ENCODE measurements around the gene PCNX2.

DNA sequence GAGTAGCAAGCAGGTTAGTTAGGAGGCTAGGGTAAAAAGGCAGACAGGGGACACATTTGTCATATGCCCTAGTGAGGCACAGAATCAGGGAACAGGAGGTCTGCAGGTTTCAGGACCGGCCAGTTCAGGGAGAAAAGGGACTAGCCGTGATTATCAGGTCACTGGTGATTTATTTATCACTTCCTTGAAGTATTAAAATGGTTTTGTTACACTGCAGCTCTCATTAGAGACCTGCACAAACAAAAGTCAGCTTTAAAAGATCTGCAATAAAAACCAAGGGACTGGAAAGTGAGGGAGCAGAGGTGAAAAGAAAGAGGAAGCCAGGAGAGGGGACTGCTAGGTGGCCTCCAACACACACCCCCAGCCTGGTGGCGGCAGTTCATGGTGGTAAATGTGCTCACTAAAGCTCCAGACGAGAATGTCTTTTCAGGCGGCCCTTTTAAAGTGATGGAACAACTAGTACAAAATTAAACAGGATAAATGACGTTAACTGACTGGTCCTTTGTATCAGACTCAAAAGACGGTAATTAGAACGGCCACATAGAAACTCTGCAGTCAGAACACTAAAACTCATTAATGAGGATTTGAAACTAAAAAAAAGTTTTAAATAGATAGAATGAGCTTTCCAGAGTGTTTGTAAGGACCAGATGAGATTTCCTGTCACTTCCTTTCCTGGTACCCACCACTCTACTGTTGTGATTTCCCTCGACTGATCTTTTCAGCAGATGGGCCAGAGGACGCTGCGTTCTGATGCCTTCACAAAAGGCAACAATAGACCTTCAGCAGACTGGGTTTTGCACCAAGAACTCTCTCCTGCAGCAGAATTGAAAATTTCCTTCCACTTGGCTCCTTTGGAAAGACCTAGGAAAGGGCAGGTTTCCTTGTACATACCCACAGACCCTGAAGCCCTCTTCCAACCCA lies 208.3 kb downstream of the PCNX2 start:
- TF ChIP-seq, protein P1, sequence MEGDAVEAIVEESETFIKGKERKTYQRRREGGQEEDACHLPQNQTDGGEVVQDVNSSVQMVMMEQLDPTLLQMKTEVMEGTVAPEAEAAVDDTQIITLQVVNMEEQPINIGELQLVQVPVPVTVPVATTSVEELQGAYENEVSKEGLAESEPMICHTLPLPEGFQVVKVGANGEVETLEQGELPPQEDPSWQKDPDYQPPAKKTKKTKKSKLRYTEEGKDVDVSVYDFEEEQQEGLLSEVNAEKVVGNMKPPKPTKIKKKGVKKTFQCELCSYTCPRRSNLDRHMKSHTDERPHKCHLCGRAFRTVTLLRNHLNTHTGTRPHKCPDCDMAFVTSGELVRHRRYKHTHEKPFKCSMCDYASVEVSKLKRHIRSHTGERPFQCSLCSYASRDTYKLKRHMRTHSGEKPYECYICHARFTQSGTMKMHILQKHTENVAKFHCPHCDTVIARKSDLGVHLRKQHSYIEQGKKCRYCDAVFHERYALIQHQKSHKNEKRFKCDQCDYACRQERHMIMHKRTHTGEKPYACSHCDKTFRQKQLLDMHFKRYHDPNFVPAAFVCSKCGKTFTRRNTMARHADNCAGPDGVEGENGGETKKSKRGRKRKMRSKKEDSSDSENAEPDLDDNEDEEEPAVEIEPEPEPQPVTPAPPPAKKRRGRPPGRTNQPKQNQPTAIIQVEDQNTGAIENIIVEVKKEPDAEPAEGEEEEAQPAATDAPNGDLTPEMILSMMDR (conservative IDR thresholded peaks at IDR 0.05), result no peak
- TF ChIP-seq ZFX (IDR thresholded peaks at IDR 0.05), result no peak

Measured in C4-2B (cell line).